Caco-2 (cell line): ENCODE measurements around the gene DUSP12. TPM values are rescaled to one million over a fixed set of nuclear protein-coding genes. Genes with fewer than 3 reads are reported as not detected.
"Not testable (repeated sequence)": the region's sequence is repeated elsewhere in the genome, so short reads cannot be mapped to it uniquely, and the experiment has no call there.

Source experiments
- BruUV-seq: library from RNA; stranded (reverse); fragments of 400-500 nt; replicated peaks from 2 replicates; lab custom pipeline; 2021; lab: Mats Ljungman, UMichigan
- CTCF ChIA-PET: fragments of 300-600 bp; sonication (Branson Sonifier 250); formaldehyde crosslinking; loops from one replicate; lab custom pipeline; 2022; ENCODE audit warnings: antibody characterized with exemption; lab: Charles Lee
- POLR2A ChIA-PET: fragments of 300-600 bp; sonication (Branson Sonifier 250); formaldehyde crosslinking; loops from one replicate; lab custom pipeline; 2022; ENCODE audit warnings: antibody characterized with exemption; lab: Charles Lee
- DNase-seq, 2 experiments: peaks; one replicate each; pipeline versions ENCODE4 v3.0.0 to v3.0.0-alpha.2; 2020 to 2022
- H3K27me3 ChIP-seq: replicated peaks from 2 replicates; pipeline ENCODE4 v1.6.0; 2011; ENCODE audit warnings: low read length; ENCODE audit not compliant: control insufficient read depth, insufficient read depth
- H3K36me3 ChIP-seq: 2 replicates; pipeline ENCODE4 v1.5.1; 2011; ENCODE audit warnings: low read length; ENCODE audit not compliant: control insufficient read depth, insufficient read depth
- H3K4me1 ChIP-seq: fragments of 250-450 bp; sonication (Bioruptor Pico); 2 replicates; pipeline ENCODE4 v1.5.1; 2020; ENCODE audit warnings: mild to moderate bottlenecking
- H3K4me3 ChIP-seq: 2 replicates; pipeline ENCODE4 v1.5.1; 2011; ENCODE audit warnings: low read depth, mild to moderate bottlenecking, control low read depth, low read length
- H3K9me3 ChIP-seq: fragments of 250-450 bp; sonication (Bioruptor Pico); 2 replicates; pipeline ENCODE4 v1.5.1; 2020; ENCODE audit warnings: mild to moderate bottlenecking, moderate library complexity
- H3K27ac Mint-ChIP-seq: one replicate; pipeline ENCODE4 v1.8.0; 2022; ENCODE audit warnings: mixed read lengths; ENCODE audit not compliant: unreplicated experiment
- H3K27me3 Mint-ChIP-seq: one replicate; pipeline ENCODE4 v1.8.0; 2022; ENCODE audit warnings: mixed read lengths; ENCODE audit not compliant: insufficient read depth, unreplicated experiment
- H3K36me3 Mint-ChIP-seq: one replicate; pipeline ENCODE4 v1.8.0; 2022; ENCODE audit warnings: mild to moderate bottlenecking, mixed read lengths; ENCODE audit not compliant: insufficient read depth, unreplicated experiment
- H3K4me1 Mint-ChIP-seq: one replicate; pipeline ENCODE4 v1.8.0; 2022; ENCODE audit warnings: low read depth, mixed read lengths; ENCODE audit not compliant: unreplicated experiment
- H3K4me3 Mint-ChIP-seq: one replicate; pipeline ENCODE4 v1.8.0; 2022; ENCODE audit warnings: mild to moderate bottlenecking, moderate library complexity, mixed read lengths; ENCODE audit not compliant: unreplicated experiment
- H3K9me3 Mint-ChIP-seq: one replicate; pipeline ENCODE4 v1.8.0; 2022; ENCODE audit warnings: mixed read lengths; ENCODE audit not compliant: unreplicated experiment
- intact Hi-C: fragments of 100-400 bp; cut with micrococcal nuclease; formaldehyde crosslinking; loops from one replicate; pipeline ENCODE4 v1.10.0; 2022; ENCODE audit not compliant: unreplicated experiment
- total RNA-seq: library from RNA; stranded (reverse); gene quantifications from 2 replicates; pipeline ENCODE4 v1.2.3, GENCODE V29; 2022
- TF ChIP-seq, protein P1 (sequence below), 2 experiments: fragments of 200-600 bp in 1 of 2; IDR thresholded peaks; 1 replicate in 1 of 2; 2 replicates in 1 of 2; pipeline versions ENCODE4 v1.5.1 to v1.8.0; 2011 to 2022; ENCODE audit warnings: antibody characterized with exemption in 1 of 2, control low read depth in 1 of 2, inconsistent platforms in 1 of 2, low read depth in 1 of 2, low read length in 1 of 2, mild to moderate bottlenecking in 1 of 2, moderate library complexity in 1 of 2; ENCODE audit not compliant: insufficient read depth in 1 of 2, severe bottlenecking in 1 of 2, unreplicated experiment in 1 of 2

Gene DUSP12
- total RNA-seq, 1 experiment from 2014 or later, result 54.9 TPM

DNA sequence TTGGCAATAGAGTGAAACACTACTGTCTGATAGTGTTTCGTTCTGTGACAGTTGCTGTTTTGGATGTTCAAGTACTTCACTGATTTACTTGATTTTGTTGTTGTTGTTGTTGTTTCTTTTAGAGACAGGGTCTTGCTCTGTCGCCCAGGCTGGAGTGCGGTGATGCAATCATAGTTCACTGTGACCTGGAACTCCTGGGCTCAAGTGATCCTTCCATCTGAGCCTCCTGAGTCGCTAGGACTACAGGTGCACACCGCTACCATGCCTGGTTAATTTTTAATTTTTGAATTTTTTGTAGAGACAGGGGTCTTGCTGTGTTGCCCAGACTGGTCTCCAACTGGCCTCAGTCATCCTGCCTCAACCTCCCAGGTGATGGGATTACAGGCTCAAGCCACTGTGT, 18.9 kb downstream of the DUSP12 start:
- no peaks in the 10 kb centered on the region for H3K9me3 ChIP-seq
- TF ChIP-seq, protein P1, sequence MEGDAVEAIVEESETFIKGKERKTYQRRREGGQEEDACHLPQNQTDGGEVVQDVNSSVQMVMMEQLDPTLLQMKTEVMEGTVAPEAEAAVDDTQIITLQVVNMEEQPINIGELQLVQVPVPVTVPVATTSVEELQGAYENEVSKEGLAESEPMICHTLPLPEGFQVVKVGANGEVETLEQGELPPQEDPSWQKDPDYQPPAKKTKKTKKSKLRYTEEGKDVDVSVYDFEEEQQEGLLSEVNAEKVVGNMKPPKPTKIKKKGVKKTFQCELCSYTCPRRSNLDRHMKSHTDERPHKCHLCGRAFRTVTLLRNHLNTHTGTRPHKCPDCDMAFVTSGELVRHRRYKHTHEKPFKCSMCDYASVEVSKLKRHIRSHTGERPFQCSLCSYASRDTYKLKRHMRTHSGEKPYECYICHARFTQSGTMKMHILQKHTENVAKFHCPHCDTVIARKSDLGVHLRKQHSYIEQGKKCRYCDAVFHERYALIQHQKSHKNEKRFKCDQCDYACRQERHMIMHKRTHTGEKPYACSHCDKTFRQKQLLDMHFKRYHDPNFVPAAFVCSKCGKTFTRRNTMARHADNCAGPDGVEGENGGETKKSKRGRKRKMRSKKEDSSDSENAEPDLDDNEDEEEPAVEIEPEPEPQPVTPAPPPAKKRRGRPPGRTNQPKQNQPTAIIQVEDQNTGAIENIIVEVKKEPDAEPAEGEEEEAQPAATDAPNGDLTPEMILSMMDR (IDR thresholded peaks at IDR 0.05; ENCODE audit: insufficient read depth in 1 of 2, low read depth in 1 of 2, low read length in 1 of 2, severe bottlenecking in 1 of 2, unreplicated experiment in 1 of 2), result no peak
- ChIA-PET CTCF (no interaction called here), POLR2A (interaction anchor here (1.6 kb wide), 1 partner anchor 19 kb away, joined by 6 read pairs; the partner anchor contains the start of gene DUSP12)
- peaks cover 7% of the 10 kb centered on the region for H3K4me1 Mint-ChIP-seq
- H3K4me1 ChIP-seq, result peaks cover 5% of the 10 kb centered on the region; the same call in 1 of the 2 replicates
- H3K36me3 ChIP-seq, result no peaks in the 10 kb centered on the region
- no TSS peak for BruUV-seq
- no peaks in the 10 kb centered on the region for H3K9me3 Mint-ChIP-seq
- no peaks in the 10 kb centered on the region for H3K27me3 ChIP-seq
- intact Hi-C loops, result no loop called here
- H3K36me3 Mint-ChIP-seq, result peaks cover 12% of the 10 kb centered on the region
- H3K4me3 ChIP-seq, result no peak overlapping the region
- no peak overlapping the region for H3K4me3 Mint-ChIP-seq
- H3K27me3 Mint-ChIP-seq, result no peaks in the 10 kb centered on the region
- DNase-seq, result no peak
- H3K27ac Mint-ChIP-seq, result no peak overlapping the region

DNA sequence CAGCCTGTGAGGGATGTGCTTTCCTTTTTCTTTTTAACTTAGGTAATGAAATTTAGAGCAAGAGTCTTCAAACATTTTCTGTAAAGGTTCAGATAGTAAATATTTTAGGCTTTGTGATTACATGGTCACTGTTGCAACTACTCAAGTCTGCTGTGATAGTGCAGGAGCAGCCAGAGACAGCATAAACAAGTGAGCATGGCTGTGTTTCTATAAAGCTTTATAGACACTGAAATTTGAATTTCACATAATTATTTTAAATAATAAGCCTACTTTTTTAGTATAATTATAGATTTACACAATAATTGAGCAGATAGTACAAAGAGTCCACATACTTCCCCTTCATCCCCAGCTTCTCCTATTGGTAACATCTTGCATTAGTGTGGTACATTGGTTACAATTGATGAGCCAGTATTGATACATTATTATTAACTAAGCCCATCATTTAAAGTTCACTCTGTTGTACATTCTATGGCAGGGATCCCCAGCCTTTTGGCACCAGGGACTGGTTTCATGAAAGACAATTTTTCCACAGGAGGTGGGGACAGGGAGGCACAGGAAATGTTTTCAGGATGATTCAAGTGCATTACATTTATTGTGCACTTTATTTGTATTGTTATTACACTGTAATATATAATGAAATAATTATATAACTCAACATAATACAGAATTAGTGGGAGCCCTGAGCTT, 19.5 kb downstream of the DUSP12 start:
- DNase-seq, result no peak
- Mint-ChIP-seq H3K4me3 (no peak overlapping the region), H3K4me1 (peaks cover under 1% of the 10 kb centered on the region), H3K27me3 (no peaks in the 10 kb centered on the region), H3K36me3 (peaks cover 7% of the 10 kb centered on the region), H3K27ac (no peak overlapping the region), H3K9me3 (no peaks in the 10 kb centered on the region)
- ChIA-PET POLR2A (no interaction called here), CTCF (no interaction called here)
- BruUV-seq, result no TSS peak
- no peak overlapping the region for H3K4me3 ChIP-seq
- H3K4me1 ChIP-seq, result no peaks in the 10 kb centered on the region
- intact Hi-C loops, result no loop called here
- H3K27me3 ChIP-seq, result no peaks in the 10 kb centered on the region
- TF ChIP-seq, protein P1 (IDR thresholded peaks at IDR 0.05; ENCODE audit: insufficient read depth in 1 of 2, low read depth in 1 of 2, low read length in 1 of 2, severe bottlenecking in 1 of 2, unreplicated experiment in 1 of 2), result no peak
- H3K9me3 ChIP-seq, result no peaks in the 10 kb centered on the region
- H3K36me3 ChIP-seq, result no peaks in the 10 kb centered on the region

DNA sequence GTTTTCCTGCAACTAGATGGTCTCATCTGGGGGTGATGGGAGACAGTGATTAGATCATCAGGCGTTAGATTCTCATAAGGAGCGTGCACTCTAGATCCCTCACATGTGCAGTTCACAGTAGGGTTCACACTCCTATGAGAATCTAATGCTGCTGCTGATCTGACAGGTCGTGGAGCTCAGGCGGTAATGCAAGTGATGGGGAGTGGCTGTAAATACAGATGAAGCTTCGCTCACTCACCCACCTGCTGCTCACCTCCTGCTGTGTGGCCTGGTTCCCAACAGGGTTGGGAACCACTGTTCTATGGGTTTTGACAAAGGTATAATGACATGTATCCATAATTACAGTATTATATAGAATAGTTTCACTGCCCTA, 20.1 kb downstream of the DUSP12 start:
- H3K27ac Mint-ChIP-seq, CTCF ChIA-PET, H3K27me3 Mint-ChIP-seq, H3K9me3 ChIP-seq, POLR2A ChIA-PET, H3K4me1 Mint-ChIP-seq, H3K4me1 ChIP-seq, H3K9me3 Mint-ChIP-seq, H3K4me3 ChIP-seq, intact Hi-C loops, H3K36me3 ChIP-seq, H3K36me3 Mint-ChIP-seq, BruUV-seq, H3K27me3 ChIP-seq, DNase-seq, H3K4me3 Mint-ChIP-seq: not testable (repeated sequence)
